Activated naive CD4-positive, alpha-beta T cell (primary cell): ENCODE measurements around the gene KLK15.

Experiments
- DNase-seq, 4 experiments: peaks; one replicate each; lab custom pipeline; 2025; lab: John Stamatoyannopoulos, UW

The KLK15 gene, protein sequence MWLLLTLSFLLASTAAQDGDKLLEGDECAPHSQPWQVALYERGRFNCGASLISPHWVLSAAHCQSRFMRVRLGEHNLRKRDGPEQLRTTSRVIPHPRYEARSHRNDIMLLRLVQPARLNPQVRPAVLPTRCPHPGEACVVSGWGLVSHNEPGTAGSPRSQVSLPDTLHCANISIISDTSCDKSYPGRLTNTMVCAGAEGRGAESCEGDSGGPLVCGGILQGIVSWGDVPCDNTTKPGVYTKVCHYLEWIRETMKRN

DNA sequence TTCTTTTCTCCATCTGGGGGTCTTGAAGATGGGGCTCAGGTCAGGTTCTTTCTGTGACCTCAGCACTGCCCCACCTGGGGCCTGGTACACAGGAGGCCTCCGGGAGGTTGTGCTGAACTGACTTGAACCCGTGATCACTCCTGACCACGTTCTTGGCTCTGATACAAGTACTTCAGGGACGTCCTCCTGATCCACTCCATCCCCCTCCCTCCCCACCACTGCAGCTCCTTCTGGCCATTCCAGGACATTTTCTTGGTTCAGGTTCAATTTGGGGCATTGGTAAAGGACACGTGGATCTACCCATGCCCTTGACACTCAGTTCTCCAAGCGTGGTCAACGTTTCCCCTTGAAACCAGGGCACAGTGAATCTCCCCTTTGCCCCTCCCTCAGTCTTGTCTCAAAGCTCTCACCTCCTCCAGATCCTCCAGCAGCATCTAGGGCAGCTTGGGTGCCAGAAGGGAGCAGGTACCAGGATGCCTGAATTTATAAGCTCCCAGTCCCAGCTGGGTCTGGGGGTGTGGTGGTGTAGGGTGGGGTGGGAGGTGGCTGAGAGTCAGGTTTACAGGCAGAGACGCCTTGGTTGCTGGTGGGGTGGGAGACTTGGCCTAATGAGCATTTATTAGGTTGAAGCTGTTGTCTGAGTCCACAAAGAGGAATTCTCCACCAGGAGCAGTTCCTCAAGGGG is at the start of gene KLK15:
Gene KLK15, minus strand, starts transcription at position 458 of the 685 bp plus-strand sequence. CDS start 2,082 bp downstream, outside the sequence.
- DNase-seq = no peak

DNA sequence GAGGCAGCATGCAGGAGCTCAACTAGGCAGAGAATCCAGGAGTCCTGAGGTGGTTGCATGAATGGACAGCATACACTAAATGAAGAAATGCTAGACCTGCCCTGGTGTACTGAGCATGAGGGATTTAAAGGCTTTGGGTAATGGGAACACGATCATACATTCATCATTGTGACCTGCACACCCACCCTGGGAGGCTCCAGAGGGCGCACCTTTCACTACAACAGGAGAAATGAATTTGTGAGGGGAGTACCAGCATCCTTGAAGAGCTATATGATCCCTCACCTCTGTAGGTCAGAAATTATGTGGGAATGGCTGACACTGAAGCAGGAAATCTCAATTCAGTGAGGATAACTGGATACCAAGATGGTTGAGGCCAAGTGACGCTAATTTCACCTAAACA is 48.8 kb upstream of the KLK15 start:
- DNase-seq = no peak

DNA sequence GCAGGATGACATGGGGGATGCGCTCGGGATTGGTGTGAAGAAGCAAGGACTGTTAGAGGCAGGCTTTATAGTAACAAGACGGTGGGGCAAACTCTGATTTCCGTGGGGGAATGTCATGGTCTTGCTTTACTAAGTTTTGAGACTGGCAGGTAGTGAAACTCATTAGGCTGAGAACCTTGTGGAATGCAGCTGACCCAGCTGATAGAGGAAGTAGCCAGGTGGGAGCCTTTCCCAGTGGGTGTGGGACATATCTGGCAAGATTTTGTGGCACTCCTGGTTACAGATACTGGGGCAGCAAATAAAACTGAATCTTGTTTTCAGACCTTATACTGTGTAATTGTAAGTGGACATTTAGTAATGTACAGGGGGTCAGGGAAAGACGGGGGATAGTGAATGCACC is 46.9 kb upstream of the KLK15 start:
- DNase-seq = no peak

DNA sequence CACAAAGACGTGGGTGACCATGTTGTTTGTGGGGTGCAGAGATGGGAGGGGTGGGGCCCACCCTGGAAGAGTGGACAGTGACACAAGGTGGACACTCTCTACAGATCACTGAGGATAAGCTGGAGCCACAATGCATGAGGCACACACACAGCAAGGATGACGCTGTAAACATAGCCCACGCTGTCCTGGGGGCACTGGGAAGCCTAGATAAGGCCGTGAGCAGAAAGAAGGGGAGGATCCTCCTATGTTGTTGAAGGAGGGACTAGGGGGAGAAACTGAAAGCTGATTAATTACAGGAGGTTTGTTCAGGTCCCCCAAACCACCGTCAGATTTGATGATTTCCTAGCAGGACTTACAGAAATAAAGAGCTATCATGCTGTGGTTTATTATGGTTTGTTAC is 45.5 kb upstream of the KLK15 start:
- no peak for DNase-seq

DNA sequence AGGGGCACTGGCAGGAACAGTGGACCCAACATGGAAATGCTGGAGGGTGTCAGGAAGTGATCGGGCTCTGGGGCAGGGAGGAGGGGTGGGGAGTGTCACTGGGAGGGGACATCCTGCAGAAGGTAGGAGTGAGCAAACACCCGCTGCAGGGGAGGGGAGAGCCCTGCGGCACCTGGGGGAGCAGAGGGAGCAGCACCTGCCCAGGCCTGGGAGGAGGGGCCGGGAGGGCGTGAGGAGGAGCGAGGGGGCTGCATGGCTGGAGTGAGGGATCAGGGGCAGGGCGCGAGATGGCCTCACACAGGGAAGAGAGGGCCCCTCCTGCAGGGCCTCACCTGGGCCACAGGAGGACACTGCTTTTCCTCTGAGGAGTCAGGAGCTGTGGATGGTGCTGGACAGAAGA is 44.0 kb upstream of the KLK15 start:
- no peak for DNase-seq

DNA sequence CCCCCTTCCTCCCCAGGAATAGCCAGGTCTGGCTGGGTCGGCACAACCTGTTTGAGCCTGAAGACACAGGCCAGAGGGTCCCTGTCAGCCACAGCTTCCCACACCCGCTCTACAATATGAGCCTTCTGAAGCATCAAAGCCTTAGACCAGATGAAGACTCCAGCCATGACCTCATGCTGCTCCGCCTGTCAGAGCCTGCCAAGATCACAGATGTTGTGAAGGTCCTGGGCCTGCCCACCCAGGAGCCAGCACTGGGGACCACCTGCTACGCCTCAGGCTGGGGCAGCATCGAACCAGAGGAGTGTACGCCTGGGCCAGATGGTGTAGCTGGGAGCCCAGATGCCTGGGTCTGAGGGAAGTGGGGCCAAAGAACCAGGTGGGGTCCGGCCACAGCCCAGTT is 43.1 kb upstream of the KLK15 start:
- DNase-seq = no peak

DNA sequence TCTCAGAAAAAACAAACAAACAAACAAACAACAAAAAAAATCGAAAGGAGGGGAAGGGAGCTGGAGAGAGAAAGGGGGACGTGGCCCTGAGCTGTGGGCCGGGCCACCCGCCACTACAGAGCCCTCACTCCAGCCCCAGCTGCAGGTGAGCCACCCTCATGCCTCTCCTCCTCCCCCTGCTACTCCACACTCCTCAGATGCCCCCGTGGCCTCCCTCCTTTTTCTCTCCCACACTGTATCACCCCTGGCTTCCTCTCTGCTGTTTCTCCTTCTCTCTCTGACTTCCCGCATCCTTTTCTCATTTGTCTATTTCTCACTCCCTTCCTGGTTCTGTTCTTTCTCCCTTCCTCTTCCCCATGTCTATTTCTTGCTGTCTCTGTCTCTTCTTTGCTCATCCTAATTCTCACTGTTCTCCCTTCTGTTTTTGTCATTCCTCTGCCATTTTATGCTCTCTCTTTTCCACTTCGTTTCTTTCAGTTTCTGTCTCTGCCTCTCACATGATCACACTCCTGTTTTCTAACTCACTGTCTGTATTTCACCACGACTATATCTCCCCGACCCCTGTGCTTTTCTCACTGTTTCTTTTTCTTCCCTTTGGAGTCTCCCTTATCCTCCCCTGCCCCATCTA is 42.5 kb upstream of the KLK15 start:
- no peak for DNase-seq

DNA sequence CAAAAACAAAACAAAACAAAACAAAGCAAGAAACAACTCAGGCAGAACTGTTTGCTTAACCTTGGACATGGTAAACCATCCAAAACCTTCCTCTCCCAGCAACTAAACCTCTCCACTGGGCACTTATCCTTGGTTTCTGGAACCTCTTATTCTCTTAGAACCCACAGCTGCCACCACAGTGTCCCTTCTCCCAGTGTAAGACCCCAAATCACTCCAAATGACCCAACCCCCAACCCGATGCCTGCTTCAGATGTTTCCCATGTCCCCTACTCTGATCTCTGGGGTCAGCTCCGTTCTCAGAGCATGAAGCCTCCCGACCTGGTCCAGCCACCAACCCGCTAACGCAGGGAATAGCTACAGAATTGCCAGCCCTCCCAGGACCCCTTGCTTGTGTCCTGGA is 40.8 kb upstream of the KLK15 start:
- DNase-seq = no peak

DNA sequence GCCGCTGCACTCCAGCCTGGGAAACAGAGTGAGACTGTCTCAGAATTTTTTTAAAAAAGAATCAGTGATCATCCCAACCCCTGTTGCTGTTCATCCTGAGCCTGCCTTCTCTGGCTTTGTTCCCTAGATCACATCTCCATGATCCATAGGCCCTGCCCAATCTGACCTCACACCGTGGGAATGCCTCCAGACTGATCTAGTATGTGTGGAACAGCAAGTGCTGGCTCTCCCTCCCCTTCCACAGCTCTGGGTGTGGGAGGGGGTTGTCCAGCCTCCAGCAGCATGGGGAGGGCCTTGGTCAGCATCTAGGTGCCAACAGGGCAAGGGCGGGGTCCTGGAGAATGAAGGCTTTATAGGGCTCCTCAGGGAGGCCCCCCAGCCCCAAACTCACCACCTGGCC is 39.7 kb upstream of the KLK15 start, which contains the start of gene KLK2:
Gene KLK2, plus strand, starts transcription at position 384 of the 400 bp plus-strand sequence. CDS start 35 bp downstream, outside the sequence.
- DNase-seq = no peak

DNA sequence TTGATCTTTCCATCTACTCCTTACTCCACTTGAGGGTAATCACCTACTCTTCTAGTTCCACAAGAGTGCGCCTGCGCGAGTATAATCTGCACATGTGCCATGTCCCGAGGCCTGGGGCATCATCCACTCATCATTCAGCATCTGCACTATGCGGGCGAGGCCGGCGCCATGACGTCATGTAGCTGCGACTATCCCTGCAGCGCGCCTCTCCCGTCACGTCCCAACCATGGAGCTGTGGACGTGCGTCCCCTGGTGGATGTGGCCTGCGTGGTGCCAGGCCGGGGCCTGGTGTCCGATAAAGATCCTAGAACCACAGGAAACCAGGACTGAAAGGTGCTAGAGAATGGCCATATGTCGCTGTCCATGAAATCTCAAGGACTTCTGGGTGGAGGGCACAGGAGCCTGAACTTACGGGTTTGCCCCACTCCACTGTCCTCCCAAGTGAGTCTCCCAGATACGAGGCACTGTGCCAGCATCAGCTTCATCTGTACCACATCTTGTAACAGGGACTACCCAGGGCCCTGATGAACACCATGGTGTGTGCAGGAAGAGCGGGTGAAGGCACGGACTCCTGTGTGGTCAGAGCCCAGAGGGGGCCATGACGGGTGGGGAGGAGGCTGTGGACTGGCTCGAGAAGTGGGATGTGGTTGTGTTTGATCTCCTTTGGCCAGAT is 37.2 kb upstream of the KLK15 start:
- DNase-seq = no peak

DNA sequence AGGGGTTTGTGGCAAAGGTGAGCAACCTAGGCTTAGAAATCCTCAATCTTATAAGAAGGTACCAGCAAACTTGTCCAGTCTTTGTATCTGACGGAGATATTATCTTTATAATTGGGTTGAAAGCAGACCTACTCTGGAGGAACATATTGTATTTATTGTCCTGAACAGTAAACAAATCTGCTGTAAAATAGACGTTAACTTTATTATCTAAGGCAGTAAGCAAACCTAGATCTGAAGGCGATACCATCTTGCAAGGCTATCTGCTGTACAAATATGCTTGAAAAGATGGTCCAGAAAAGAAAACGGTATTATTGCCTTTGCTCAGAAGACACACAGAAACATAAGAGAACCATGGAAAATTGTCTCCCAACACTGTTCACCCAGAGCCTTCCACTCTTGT is 36.1 kb upstream of the KLK15 start:
- no peak for DNase-seq

DNA sequence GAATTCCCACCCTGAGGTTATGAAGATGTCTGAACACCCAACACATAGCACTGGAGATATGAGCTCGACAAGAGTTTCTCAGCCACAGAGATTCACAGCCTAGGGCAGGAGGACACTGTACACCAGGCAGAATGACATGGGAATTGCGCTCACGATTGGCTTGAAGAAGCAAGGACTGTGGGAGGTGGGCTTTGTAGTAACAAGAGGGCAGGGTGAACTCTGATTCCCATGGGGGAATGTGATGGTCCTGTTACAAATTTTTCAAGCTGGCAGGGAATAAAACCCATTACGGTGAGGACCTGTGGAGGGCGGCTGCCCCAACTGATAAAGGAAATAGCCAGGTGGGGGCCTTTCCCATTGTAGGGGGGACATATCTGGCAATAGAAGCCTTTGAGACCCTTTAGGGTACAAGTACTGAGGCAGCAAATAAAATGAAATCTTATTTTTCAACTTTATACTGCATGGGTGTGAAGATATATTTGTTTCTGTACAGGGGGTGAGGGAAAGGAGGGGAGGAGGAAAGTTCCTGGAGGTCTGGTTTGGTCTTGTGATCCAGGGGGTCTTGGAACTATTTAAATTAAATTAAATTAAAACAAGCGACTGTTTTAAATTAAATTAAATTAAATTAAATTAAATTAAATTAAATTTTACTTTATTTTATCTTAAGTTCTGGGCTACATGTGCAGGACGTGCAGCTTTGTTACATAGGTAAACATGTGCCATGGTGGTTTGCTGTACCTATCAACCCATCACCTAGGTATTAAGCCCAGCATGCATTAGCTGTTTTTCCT is 28.3 kb upstream of the KLK15 start:
- DNase-seq = no peak

DNA sequence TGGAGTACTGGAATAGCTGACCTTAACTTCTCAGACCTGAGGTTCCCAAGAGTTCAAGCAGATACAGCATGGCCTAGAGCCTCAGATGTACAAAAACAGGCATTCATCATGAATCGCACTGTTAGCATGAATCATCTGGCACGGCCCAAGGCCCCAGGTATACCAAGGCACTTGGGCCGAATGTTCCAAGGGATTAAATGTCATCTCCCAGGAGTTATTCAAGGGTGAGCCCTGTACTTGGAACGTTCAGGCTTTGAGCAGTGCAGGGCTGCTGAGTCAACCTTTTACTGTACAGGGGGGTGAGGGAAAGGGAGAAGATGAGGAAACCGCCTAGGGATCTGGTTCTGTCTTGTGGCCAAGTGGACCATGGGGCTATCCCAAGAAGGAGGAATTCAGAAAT is 27.6 kb upstream of the KLK15 start:
- DNase-seq = no peak

DNA sequence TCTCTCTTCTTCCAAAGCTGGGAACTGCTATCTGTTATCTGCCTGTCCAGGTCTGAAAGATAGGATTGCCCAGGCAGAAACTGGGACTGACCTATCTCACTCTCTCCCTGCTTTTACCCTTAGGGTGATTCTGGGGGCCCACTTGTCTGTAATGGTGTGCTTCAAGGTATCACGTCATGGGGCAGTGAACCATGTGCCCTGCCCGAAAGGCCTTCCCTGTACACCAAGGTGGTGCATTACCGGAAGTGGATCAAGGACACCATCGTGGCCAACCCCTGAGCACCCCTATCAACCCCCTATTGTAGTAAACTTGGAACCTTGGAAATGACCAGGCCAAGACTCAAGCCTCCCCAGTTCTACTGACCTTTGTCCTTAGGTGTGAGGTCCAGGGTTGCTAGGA is 26.5 kb upstream of the KLK15 start:
- DNase-seq = no peak

DNA sequence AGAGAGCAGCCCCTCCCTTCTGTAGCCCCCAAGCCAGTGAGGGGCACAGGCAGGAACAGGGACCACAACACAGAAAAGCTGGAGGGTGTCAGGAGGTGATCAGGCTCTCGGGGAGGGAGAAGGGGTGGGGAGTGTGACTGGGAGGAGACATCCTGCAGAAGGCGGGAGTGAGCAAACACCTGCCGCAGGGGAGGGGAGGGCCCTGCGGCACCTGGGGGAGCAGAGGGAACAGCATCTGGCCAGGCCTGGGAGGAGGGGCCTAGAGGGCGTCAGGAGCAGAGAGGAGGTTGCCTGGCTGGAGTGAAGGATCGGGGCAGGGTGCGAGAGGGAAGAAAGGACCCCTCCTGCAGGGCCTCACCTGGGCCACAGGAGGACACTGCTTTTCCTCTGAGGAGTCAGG is 25.5 kb upstream of the KLK15 start:
- DNase-seq = no peak

DNA sequence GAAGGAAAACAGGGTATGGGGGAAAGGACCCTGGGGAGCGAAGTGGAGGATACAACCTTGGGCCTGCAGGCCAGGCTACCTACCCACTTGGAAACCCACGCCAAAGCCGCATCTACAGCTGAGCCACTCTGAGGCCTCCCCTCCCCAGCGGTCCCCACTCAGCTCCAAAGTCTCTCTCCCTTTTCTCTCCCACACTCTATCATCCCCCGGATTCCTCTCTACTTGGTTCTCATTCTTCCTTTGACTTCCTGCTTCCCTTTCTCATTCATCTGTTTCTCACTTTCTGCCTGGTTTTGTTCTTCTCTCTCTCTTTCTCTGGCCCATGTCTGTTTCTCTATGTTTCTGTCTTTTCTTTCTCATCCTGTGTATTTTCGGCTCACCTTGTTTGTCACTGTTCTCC is 24.0 kb upstream of the KLK15 start:
- no peak for DNase-seq

DNA sequence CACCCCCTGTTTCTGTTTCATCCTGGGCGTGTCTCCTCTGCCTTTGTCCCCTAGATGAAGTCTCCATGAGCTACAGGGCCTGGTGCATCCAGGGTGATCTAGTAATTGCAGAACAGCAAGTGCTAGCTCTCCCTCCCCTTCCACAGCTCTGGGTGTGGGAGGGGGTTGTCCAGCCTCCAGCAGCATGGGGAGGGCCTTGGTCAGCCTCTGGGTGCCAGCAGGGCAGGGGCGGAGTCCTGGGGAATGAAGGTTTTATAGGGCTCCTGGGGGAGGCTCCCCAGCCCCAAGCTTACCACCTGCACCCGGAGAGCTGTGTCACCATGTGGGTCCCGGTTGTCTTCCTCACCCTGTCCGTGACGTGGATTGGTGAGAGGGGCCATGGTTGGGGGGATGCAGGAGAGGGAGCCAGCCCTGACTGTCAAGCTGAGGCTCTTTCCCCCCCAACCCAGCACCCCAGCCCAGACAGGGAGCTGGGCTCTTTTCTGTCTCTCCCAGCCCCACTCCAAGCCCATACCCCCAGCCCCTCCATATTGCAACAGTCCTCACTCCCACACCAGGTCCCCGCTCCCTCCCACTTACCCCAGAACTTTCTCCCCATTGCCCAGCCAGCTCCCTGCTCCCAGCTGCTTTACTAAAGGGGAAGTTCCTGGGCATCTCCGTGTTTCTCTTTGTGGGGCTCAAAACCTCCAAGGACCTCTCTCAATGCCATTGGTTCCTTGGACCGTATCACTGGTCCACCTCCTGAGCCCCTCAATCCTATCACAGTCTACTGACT is 21.4 kb upstream of the KLK15 start, which contains the start of gene KLK3:
Gene KLK3, plus strand, starts transcription at position 280 of the 775 bp plus-strand sequence. Its CDS starts 41 bp downstream, at position 321.
- no peak for DNase-seq

DNA sequence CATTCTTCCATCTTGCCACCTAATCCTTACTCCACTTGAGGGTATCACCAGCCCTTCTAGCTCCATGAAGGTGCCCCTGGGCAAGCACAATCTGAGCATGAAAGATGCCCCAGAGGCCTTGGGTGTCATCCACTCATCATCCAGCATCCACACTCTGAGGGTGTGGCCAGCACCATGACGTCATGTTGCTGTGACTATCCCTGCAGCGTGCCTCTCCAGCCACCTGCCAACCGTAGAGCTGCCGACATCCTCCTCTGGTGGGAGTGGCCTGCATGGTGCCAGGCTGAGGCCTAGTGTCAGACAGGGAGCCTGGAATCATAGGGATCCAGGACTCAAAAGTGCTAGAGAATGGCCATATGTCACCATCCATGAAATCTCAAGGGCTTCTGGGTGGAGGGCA is 18.2 kb upstream of the KLK15 start:
- no peak for DNase-seq

DNA sequence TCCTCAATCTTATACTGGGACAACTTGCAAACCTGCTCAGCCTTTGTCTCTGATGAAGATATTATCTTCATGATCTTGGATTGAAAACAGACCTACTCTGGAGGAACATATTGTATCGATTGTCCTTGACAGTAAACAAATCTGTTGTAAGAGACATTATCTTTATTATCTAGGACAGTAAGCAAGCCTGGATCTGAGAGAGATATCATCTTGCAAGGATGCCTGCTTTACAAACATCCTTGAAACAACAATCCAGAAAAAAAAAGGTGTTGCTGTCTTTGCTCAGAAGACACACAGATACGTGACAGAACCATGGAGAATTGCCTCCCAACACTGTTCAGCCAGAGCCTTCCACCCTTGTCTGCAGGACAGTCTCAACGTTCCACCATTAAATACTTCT is 17.4 kb upstream of the KLK15 start:
- no peak for DNase-seq

DNA sequence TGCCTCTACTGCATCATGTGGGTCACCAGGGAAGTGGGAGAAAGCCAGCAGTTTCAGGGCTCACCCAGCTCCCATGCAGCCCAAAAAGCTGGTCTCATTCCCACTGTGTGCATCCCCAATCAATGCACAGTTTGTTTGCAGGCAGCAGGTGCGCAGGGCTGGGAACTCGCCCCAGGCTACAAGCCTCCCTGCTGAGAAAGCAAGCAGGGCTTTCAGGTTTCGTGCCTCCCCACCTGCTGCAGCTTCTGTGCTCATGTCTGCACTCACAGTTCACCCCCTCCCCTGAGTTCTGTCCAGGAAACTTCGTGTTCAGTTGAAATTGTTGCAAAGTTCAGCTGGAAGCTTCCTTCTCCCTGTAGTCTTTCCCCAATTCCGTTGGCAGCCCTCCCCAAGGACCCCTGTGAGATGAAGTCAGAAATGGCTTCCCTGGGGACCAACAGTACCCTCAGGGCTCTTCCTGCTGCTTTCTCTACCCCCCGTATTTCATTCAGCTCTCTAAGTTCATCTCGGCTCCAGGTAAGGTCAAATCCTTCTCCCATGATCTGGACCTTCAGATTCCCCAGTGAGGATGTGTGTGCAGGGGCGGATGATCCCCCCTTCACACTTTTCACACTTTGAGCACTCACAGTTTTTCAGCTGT is 11.0 kb upstream of the KLK15 start:
- no peak for DNase-seq
